Measurements from ENCODE around the gene MACO1. TPM values are rescaled to one million over a fixed set of nuclear protein-coding genes. Genes with fewer than 3 reads are reported as not detected.

MACO1 gene
- total RNA-seq, 1 donor from 2014 or later = 85.4 TPM

GRCh38 chr1:25425098-25426085 is 5.3 kb upstream of the MACO1 start:
- Mint-ChIP-seq H3K4me3 (ENCODE audit: unreplicated experiment) (no peak overlapping the region), H3K9me3 (ENCODE audit: unreplicated experiment) (peaks cover 10% of the 10 kb centered on the region), H3K4me1 (ENCODE audit: low read depth, unreplicated experiment) (peaks cover 4% of the 10 kb centered on the region), H3K36me3 (ENCODE audit: unreplicated experiment) (no peaks in the 10 kb centered on the region), H3K27ac (ENCODE audit: unreplicated experiment) (no peak overlapping the region), H3K27me3 (ENCODE audit: unreplicated experiment) (peaks cover 9% of the 10 kb centered on the region)
- DNase-seq = no peak
- TF ChIP-seq CTCF (IDR thresholded peaks at IDR 0.05; ENCODE audit: partially characterized antibody, unreplicated experiment) = no peak

GRCh38 chr1:25427696-25428095 is 3.0 kb upstream of the MACO1 start:
- H3K27me3 Mint-ChIP-seq (ENCODE audit: unreplicated experiment) = peaks cover 12% of the 10 kb centered on the region
- H3K36me3 Mint-ChIP-seq (ENCODE audit: unreplicated experiment) = no peaks in the 10 kb centered on the region
- no peak overlapping the region for H3K27ac Mint-ChIP-seq (ENCODE audit: unreplicated experiment)
- TF ChIP-seq CTCF (IDR thresholded peaks at IDR 0.05; ENCODE audit: partially characterized antibody, unreplicated experiment) = no peak
- peaks cover 12% of the 10 kb centered on the region for H3K9me3 Mint-ChIP-seq (ENCODE audit: unreplicated experiment)
- H3K4me3 Mint-ChIP-seq (ENCODE audit: unreplicated experiment) = no peak overlapping the region
- no peak for DNase-seq
- peaks cover 9% of the 10 kb centered on the region for H3K4me1 Mint-ChIP-seq (ENCODE audit: low read depth, unreplicated experiment)

- peaks cover 12% of the 10 kb centered on the region for H3K9me3 Mint-ChIP-seq (ENCODE audit: unreplicated experiment)
- peak overlapping the region; percentile 55 for H3K27ac Mint-ChIP-seq (ENCODE audit: unreplicated experiment)
- H3K4me3 Mint-ChIP-seq (ENCODE audit: unreplicated experiment) = peak overlapping the region; percentile 90
- no peak for TF ChIP-seq CTCF (IDR thresholded peaks at IDR 0.05; ENCODE audit: partially characterized antibody, unreplicated experiment)
- no peaks in the 10 kb centered on the region for H3K36me3 Mint-ChIP-seq (ENCODE audit: unreplicated experiment)
- H3K27me3 Mint-ChIP-seq (ENCODE audit: unreplicated experiment) = peaks cover 12% of the 10 kb centered on the region
- peaks cover 17% of the 10 kb centered on the region for H3K4me1 Mint-ChIP-seq (ENCODE audit: low read depth, unreplicated experiment)
- no peak for DNase-seq
Observed at GRCh38 chr1:25428475-25429166, 2.1 kb upstream of the MACO1 start.

- peaks cover 12% of the 10 kb centered on the region for H3K27me3 Mint-ChIP-seq (ENCODE audit: unreplicated experiment)
- H3K4me3 Mint-ChIP-seq (ENCODE audit: unreplicated experiment) = peak overlapping the region; percentile 93
- DNase-seq = peak; percentile 60
- TF ChIP-seq CTCF (IDR thresholded peaks at IDR 0.05; ENCODE audit: partially characterized antibody, unreplicated experiment) = no peak
- H3K36me3 Mint-ChIP-seq (ENCODE audit: unreplicated experiment) = no peaks in the 10 kb centered on the region
- H3K27ac Mint-ChIP-seq (ENCODE audit: unreplicated experiment) = peak overlapping the region; percentile 93
- peaks cover 12% of the 10 kb centered on the region for H3K9me3 Mint-ChIP-seq (ENCODE audit: unreplicated experiment)
- peaks cover 33% of the 10 kb centered on the region for H3K4me1 Mint-ChIP-seq (ENCODE audit: low read depth, unreplicated experiment)
Observed at GRCh38 chr1:25430967-25431881, 527 bp downstream of the MACO1 start.
